Adrenal gland (tissue), 5 donors: ENCODE data around the gene ATAD3B.
"Not testable (repeated sequence)": the region's sequence is repeated elsewhere in the genome, so short reads cannot be mapped to it uniquely, and the experiment has no call there.

Experiments used
- POLR2A ChIP-seq, 2 donors: fragments of 450-650 bp; IDR thresholded peaks; one replicate each; pipeline ENCODE4 v1.6.1; 2017; ENCODE audit warnings: antibody characterized with exemption in 2 of 2, mild to moderate bottlenecking in 2 of 2, moderate library complexity in 1 of 2
- TF ChIP-seq, protein P1 (sequence below), 6 experiments: fragments of 450-650 bp in 4 of 6; fragments of 200-600 bp in 2 of 6; sonication (generic) in 1 of 6; IDR thresholded peaks; 1 replicate in 5 of 6; 2 replicates in 1 of 6; pipeline versions ENCODE4 v1.5.1 to v1.8.0; 2016 to 2021; ENCODE audit warnings: antibody characterized with exemption in 6 of 6, mild to moderate bottlenecking in 2 of 6, moderate library complexity in 1 of 6
- donor health status: DM: no; HTN: no; CAD: no.

GRCh38 chr1:1533894-1534291, 62.3 kb downstream of the ATAD3B start:
- TF ChIP-seq, protein P1, sequence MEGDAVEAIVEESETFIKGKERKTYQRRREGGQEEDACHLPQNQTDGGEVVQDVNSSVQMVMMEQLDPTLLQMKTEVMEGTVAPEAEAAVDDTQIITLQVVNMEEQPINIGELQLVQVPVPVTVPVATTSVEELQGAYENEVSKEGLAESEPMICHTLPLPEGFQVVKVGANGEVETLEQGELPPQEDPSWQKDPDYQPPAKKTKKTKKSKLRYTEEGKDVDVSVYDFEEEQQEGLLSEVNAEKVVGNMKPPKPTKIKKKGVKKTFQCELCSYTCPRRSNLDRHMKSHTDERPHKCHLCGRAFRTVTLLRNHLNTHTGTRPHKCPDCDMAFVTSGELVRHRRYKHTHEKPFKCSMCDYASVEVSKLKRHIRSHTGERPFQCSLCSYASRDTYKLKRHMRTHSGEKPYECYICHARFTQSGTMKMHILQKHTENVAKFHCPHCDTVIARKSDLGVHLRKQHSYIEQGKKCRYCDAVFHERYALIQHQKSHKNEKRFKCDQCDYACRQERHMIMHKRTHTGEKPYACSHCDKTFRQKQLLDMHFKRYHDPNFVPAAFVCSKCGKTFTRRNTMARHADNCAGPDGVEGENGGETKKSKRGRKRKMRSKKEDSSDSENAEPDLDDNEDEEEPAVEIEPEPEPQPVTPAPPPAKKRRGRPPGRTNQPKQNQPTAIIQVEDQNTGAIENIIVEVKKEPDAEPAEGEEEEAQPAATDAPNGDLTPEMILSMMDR (IDR thresholded peaks at IDR 0.05), result not testable (repeated sequence)
- not testable (repeated sequence) for TF ChIP-seq POLR2A (IDR thresholded peaks at IDR 0.05)
